Astrocyte (in vitro differentiated cells and primary cell): Measurements from ENCODE around the gene IFIT3. TPM values are rescaled to one million over a fixed set of nuclear protein-coding genes. Genes with fewer than 3 reads are reported as not detected.
A peak's percentile ranks its signal among the peaks of the same experiment; 100 is the strongest.

Experiments used
- DNase-seq: peaks from one replicate; pipeline ENCODE4 v3.0.0-alpha.2; 2010; ENCODE audit warnings: low read depth
- FAIRE-seq: peaks from 2 replicates; lab custom pipeline; 2011; peaks lifted over from hg19 to GRCh38; lab: Jason Lieb, UNC
- H2AFZ ChIP-seq: 2 replicates; pipeline ENCODE4 v1.6.0; 2012; ENCODE audit warnings: low read depth, low read length, inconsistent platforms
- H3K27ac ChIP-seq: 2 replicates; pipeline ENCODE4 v1.5.1; 2011; ENCODE audit warnings: low read depth, low read length, inconsistent platforms
- H3K27me3 ChIP-seq: 2 replicates; pipeline ENCODE4 v1.6.0; 2011; ENCODE audit warnings: low read length, inconsistent platforms; ENCODE audit not compliant: insufficient read depth
- H3K36me3 ChIP-seq: 2 replicates; pipeline ENCODE4 v1.5.1; 2011; ENCODE audit warnings: low read length, inconsistent platforms; ENCODE audit not compliant: insufficient read depth
- H3K4me1 ChIP-seq: 2 replicates; pipeline ENCODE4 v1.5.1; 2011; ENCODE audit warnings: low read length, inconsistent platforms; ENCODE audit not compliant: insufficient read depth
- H3K4me2 ChIP-seq: 2 replicates; pipeline ENCODE4 v1.6.0; 2012; ENCODE audit warnings: low read length, inconsistent platforms
- H3K4me3 ChIP-seq: 2 replicates; pipeline ENCODE4 v1.5.1; 2011; ENCODE audit warnings: low read depth, mild to moderate bottlenecking, low read length, inconsistent platforms; ENCODE audit not compliant: insufficient read depth
- H3K79me2 ChIP-seq: 2 replicates; pipeline ENCODE4 v1.6.0; 2012; ENCODE audit warnings: mild to moderate bottlenecking, low read length, inconsistent platforms; ENCODE audit not compliant: insufficient read depth
- H3K9ac ChIP-seq: 2 replicates; pipeline ENCODE4 v1.6.0; 2012; ENCODE audit warnings: mild to moderate bottlenecking, low read length, inconsistent platforms
- H3K9me3 ChIP-seq: 2 replicates; pipeline ENCODE4 v1.5.1; 2012; ENCODE audit warnings: low read depth, mild to moderate bottlenecking, low read length, inconsistent platforms; ENCODE audit not compliant: insufficient read depth
- H4K20me1 ChIP-seq: 2 replicates; pipeline ENCODE4 v1.6.0; 2012; ENCODE audit warnings: low read length, inconsistent platforms; ENCODE audit not compliant: insufficient read depth
- H3K27ac Mint-ChIP-seq: one replicate; pipeline ENCODE4 v1.8.0; 2021; ENCODE audit warnings: mild to moderate bottlenecking, mixed read lengths; ENCODE audit not compliant: unreplicated experiment
- H3K27me3 Mint-ChIP-seq: one replicate; pipeline ENCODE4 v1.8.0; 2021; ENCODE audit warnings: low read depth, mixed read lengths; ENCODE audit not compliant: unreplicated experiment
- H3K36me3 Mint-ChIP-seq: one replicate; pipeline ENCODE4 v1.8.0; 2021; ENCODE audit warnings: low read depth, mixed read lengths; ENCODE audit not compliant: unreplicated experiment
- H3K4me1 Mint-ChIP-seq: one replicate; pipeline ENCODE4 v1.8.0; 2021; ENCODE audit warnings: low read depth, mixed read lengths; ENCODE audit not compliant: unreplicated experiment
- H3K4me3 Mint-ChIP-seq: one replicate; pipeline ENCODE4 v1.8.0; 2021; ENCODE audit warnings: mild to moderate bottlenecking, moderate library complexity, mixed read lengths; ENCODE audit not compliant: unreplicated experiment
- H3K9me3 Mint-ChIP-seq: one replicate; pipeline ENCODE4 v1.8.0; 2021; ENCODE audit warnings: mild to moderate bottlenecking, mixed read lengths; ENCODE audit not compliant: unreplicated experiment
- EZH2 ChIP-seq: IDR thresholded peaks from 2 replicates; pipeline ENCODE4 v1.6.1; 2012; ENCODE audit warnings: mild to moderate bottlenecking, low read length, inconsistent platforms; ENCODE audit not compliant: insufficient read depth
- total RNA-seq: library from RNA; stranded (reverse); gene quantifications from 2 replicates; pipeline ENCODE4 v1.2.1, GENCODE V29; 2021
- TF ChIP-seq, protein P1 (sequence below): IDR thresholded peaks from 2 replicates; pipeline ENCODE4 v1.5.1; 2011; ENCODE audit warnings: low read depth, mild to moderate bottlenecking, inconsistent platforms, low read length, moderate library complexity; ENCODE audit not compliant: insufficient read depth

The IFIT3 gene
- total RNA-seq, 1 donor from 2014 or later, result 171 TPM

DNA sequence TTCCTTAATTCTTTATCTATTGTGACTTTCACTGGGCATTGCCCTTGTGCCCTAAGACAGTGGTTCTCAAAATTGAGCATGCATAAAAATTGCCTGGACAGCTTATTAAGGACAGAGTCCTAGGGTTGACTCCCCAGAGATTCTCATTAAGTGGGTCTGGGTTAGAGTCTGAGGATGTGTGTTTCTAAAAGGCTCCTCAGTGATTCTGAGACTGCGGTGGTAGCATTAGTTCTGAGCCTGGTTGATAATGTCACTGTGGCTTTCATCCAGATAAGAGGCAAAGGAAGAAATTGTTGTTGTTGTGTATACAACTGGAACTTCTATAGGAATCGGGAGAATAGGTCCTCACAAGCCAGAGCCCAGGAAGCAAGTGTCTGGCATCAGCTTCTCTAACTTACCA lies 24.6 kb upstream of the IFIT3 start:
- no peak for FAIRE-seq

DNA sequence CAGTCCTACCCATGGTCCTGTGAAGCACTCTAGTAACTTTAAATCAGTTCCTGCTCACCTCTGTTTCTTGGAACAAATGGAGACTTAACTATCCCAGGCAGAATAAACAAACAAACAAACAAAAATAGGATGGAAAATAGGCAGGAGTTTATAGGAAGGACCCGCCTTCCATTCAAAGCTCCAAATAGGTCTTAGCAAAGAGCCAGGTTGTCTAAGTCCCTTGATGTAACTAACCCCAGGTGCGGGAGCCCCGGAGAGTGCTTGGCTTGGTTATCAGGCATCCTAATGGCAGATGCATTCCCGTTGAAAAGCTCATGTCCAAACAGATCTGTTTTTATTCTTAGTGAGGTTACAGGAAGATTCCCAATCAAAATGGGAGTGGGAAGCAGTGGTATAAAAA lies 23.8 kb upstream of the IFIT3 start:
- peaks cover 7% of the 10 kb centered on the region for H3K36me3 Mint-ChIP-seq
- no peaks in the 10 kb centered on the region for H3K27me3 ChIP-seq
- no peaks in the 10 kb centered on the region for H3K9me3 ChIP-seq
- H3K79me2 ChIP-seq, result no peaks in the 10 kb centered on the region
- no peak for FAIRE-seq
- no peak overlapping the region for H3K4me3 ChIP-seq
- no peak overlapping the region for H2AFZ ChIP-seq
- H3K4me1 ChIP-seq, result peaks cover 8% of the 10 kb centered on the region
- no peak overlapping the region for H3K9ac ChIP-seq
- no peak overlapping the region for H3K4me2 ChIP-seq
- TF ChIP-seq, protein P1, sequence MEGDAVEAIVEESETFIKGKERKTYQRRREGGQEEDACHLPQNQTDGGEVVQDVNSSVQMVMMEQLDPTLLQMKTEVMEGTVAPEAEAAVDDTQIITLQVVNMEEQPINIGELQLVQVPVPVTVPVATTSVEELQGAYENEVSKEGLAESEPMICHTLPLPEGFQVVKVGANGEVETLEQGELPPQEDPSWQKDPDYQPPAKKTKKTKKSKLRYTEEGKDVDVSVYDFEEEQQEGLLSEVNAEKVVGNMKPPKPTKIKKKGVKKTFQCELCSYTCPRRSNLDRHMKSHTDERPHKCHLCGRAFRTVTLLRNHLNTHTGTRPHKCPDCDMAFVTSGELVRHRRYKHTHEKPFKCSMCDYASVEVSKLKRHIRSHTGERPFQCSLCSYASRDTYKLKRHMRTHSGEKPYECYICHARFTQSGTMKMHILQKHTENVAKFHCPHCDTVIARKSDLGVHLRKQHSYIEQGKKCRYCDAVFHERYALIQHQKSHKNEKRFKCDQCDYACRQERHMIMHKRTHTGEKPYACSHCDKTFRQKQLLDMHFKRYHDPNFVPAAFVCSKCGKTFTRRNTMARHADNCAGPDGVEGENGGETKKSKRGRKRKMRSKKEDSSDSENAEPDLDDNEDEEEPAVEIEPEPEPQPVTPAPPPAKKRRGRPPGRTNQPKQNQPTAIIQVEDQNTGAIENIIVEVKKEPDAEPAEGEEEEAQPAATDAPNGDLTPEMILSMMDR, result no peak
- TF ChIP-seq EZH2, result no peak
- no peaks in the 10 kb centered on the region for H3K27me3 Mint-ChIP-seq
- H3K9me3 Mint-ChIP-seq, result peaks cover 7% of the 10 kb centered on the region
- DNase-seq, result no peak
- H3K27ac Mint-ChIP-seq, result no peak overlapping the region
- H3K36me3 ChIP-seq, result no peaks in the 10 kb centered on the region
- peak overlapping the region; percentile 82 for H3K4me3 Mint-ChIP-seq
- H3K27ac ChIP-seq, result no peak overlapping the region
- H4K20me1 ChIP-seq, result no peaks in the 10 kb centered on the region
- H3K4me1 Mint-ChIP-seq, result peaks cover 28% of the 10 kb centered on the region

More for the DNA sequence above, 24.6 kb upstream of the IFIT3 start:
- TF ChIP-seq, protein P1, result no peak
- TF ChIP-seq EZH2, result no peak
- H3K9ac ChIP-seq, result no peak overlapping the region
- Mint-ChIP-seq H3K27ac (no peak overlapping the region), H3K9me3 (peaks cover 10% of the 10 kb centered on the region), H3K4me3 (peak overlapping the region; percentile 82), H3K36me3 (peaks cover 7% of the 10 kb centered on the region), H3K27me3 (no peaks in the 10 kb centered on the region), H3K4me1 (peaks cover 28% of the 10 kb centered on the region)
- H3K27ac ChIP-seq, result no peak overlapping the region
- no peak overlapping the region for H2AFZ ChIP-seq
- no peak overlapping the region for H3K4me2 ChIP-seq
- H3K4me3 ChIP-seq, result no peak overlapping the region
- peaks cover 8% of the 10 kb centered on the region for H3K4me1 ChIP-seq
- H3K27me3 ChIP-seq, result no peaks in the 10 kb centered on the region
- H3K79me2 ChIP-seq, result no peaks in the 10 kb centered on the region
- no peak for DNase-seq
- H4K20me1 ChIP-seq, result no peaks in the 10 kb centered on the region
- no peaks in the 10 kb centered on the region for H3K36me3 ChIP-seq
- H3K9me3 ChIP-seq, result no peaks in the 10 kb centered on the region

DNA sequence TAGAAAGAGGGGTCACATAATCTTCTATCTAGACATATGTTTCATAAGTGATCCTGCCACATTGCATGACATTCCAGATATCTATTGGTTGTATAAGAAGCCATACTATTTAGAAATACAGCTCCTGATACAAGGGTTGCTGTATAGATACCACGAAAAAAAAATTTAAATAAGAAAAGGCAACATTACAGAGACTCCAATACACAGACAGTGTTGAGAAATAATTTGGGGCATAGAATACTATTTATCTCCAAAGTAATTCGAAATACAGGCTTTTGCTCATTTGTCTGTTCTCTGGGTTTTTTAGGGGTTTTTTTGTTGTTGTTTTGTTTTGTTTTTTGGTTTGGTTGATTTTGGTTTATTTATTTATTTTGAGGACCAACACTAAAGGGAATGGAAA lies 23.4 kb upstream of the IFIT3 start:
- H2AFZ ChIP-seq, result no peak overlapping the region

More for the DNA sequence above, 23.4 kb upstream of the IFIT3 start:
- Mint-ChIP-seq H3K9me3 (peaks cover 4% of the 10 kb centered on the region), H3K27ac (no peak overlapping the region), H3K27me3 (no peaks in the 10 kb centered on the region), H3K36me3 (peaks cover 7% of the 10 kb centered on the region), H3K4me3 (peak overlapping the region; percentile 82), H3K4me1 (peaks cover 28% of the 10 kb centered on the region)
- H4K20me1 ChIP-seq, result no peaks in the 10 kb centered on the region
- no peak for TF ChIP-seq EZH2
- TF ChIP-seq, protein P1, result no peak
- H3K4me3 ChIP-seq, result no peak overlapping the region
- no peaks in the 10 kb centered on the region for H3K9me3 ChIP-seq
- H3K36me3 ChIP-seq, result no peaks in the 10 kb centered on the region
- DNase-seq (no peak), FAIRE-seq (no peak)
- H3K27me3 ChIP-seq, result no peaks in the 10 kb centered on the region
- H3K27ac ChIP-seq, result no peak overlapping the region
- no peak overlapping the region for H3K9ac ChIP-seq
- peaks cover 8% of the 10 kb centered on the region for H3K4me1 ChIP-seq
- no peaks in the 10 kb centered on the region for H3K79me2 ChIP-seq
- no peak overlapping the region for H3K4me2 ChIP-seq
